Uterus (tissue), 2 donors: ENCODE results near the gene MUSTN1.

ENCODE experiments used
- CTCF ChIP-seq, 4 experiments: fragments of 200-600 bp in 2 of 4; fragments of 450-650 bp in 2 of 4; sonication (generic) in 2 of 4; IDR thresholded peaks; one replicate each; pipeline ENCODE4 v1.5.1; 2016 to 2019; ENCODE audit warnings: antibody characterized with exemption in 4 of 4, mild to moderate bottlenecking in 2 of 4, moderate library complexity in 1 of 4
- POLR2A ChIP-seq, 2 donors: fragments of 450-650 bp; IDR thresholded peaks; one replicate each; pipeline ENCODE4 v1.6.1; 2016; ENCODE audit warnings: antibody characterized with exemption in 2 of 2, mild to moderate bottlenecking in 1 of 2, moderate library complexity in 1 of 2

GRCh38 chr3:52848617-52849016 is 13.8 kb upstream of the MUSTN1 start:
- no peak for TF ChIP-seq POLR2A (IDR thresholded peaks at IDR 0.05)
- no peak for TF ChIP-seq CTCF (IDR thresholded peaks at IDR 0.05)
